GM12874 (cell line): ENCODE results near the gene XPR1.

Source experiments
- TF ChIP-seq, protein P1 (sequence below): IDR thresholded peaks from 2 replicates; pipeline ENCODE4 v1.5.1; 2011; ENCODE audit warnings: low read depth, mild to moderate bottlenecking, control low read depth, low read length, moderate library complexity; ENCODE audit not compliant: insufficient read depth

Gene XPR1

GRCh38 chr1:180841415-180841814 lies 209.6 kb downstream of the XPR1 start:
- TF ChIP-seq, protein P1, sequence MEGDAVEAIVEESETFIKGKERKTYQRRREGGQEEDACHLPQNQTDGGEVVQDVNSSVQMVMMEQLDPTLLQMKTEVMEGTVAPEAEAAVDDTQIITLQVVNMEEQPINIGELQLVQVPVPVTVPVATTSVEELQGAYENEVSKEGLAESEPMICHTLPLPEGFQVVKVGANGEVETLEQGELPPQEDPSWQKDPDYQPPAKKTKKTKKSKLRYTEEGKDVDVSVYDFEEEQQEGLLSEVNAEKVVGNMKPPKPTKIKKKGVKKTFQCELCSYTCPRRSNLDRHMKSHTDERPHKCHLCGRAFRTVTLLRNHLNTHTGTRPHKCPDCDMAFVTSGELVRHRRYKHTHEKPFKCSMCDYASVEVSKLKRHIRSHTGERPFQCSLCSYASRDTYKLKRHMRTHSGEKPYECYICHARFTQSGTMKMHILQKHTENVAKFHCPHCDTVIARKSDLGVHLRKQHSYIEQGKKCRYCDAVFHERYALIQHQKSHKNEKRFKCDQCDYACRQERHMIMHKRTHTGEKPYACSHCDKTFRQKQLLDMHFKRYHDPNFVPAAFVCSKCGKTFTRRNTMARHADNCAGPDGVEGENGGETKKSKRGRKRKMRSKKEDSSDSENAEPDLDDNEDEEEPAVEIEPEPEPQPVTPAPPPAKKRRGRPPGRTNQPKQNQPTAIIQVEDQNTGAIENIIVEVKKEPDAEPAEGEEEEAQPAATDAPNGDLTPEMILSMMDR = no peak

DNA sequence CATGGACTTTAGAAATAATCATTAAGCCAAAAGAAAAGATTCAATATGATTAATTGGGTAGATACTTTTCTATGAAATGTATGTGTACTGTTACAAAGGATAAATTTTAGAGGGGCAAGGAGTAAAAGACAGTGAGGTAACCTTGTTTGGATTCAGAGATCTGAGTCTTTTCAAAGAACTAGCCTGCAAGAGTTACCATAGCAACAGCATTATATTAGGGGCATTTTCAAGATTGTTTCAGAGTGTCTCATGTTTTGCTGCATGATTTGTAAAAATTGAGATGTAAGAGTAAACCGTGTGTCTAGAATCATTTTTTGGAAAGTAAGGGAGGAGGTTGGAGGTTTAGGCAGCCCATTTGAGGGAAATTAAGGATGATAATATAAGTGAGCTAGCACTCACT lies 210.2 kb downstream of the XPR1 start:
- TF ChIP-seq, protein P1 = no peak

- TF ChIP-seq, protein P1 = no peak
Measured at GRCh38 chr1:180842491-180843275, 210.9 kb downstream of the XPR1 start.

DNA sequence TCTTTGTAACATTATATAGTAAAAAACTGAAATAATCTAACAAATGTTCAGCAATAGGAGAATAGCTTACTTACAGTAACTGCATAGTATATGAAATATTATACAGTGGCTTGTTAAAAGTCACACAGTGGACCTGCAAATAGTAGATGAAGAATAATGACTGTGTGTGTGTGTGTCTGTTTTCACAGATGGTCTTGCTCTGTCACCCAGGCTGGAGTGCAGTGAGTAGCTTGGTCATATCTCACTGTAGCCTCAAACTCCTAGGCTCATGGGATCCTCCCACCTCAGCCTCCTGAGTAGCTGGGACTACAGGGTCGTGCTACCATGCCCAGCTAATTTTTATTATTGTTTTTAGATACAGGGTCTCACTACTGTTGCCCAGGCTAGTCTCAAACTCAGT lies 213.5 kb downstream of the XPR1 start:
- TF ChIP-seq, protein P1 = no peak

DNA sequence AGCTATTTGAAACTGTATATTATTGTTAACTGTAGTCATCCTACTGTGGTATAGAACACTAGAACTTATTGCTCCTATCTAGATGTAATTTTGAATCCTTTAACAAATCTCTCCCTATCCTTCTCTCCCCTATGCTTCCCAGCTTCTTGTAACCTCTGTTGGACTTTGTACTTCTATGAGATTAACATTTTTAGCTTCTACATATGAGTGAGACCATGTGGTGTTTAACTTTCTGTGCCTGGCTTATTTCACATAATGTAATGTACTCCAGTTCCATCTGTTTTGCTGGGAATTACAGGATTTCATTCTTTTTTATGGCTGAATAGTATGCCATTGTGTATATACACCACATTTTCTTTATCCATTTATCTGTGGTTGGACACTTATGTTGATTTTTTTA lies 216.4 kb downstream of the XPR1 start:
- TF ChIP-seq, protein P1 = no peak

DNA sequence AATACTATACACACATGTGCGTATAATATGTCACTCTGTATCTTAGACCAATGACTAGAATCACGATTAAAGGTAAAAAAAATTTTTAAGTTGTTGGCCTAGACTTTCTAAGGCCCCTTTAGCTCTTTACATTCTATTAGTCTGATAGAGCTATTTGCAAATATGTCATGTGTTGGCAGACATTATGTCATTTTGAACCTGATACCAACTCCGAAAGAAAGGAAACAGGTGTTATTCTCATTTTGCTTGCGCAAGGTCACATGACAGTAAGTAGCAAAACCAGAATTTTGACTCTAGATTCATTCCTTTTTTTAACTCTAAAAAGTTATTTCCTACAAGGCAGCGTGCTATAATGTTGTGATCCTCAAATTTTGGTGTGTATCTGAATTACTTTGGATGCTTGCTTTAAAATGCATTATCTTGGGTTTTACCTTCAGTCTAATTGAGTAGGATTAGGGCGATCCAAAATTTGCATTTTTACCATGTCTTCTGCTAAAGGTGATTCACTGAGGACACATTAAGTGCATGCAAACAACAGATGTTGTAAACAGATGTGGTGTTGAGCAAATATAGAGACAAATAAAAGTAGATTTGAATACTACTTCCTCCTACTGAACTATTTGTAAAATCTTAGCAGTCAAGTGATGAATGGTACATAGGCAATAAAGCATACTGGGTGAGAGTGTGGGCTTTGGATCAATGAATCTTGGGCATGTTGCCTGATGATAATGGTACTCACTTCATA lies 217.4 kb downstream of the XPR1 start:
- TF ChIP-seq, protein P1 = no peak

- TF ChIP-seq, protein P1 = no peak
Measured at GRCh38 chr1:180851995-180852887, 220.4 kb downstream of the XPR1 start.
